Cardiac septum (tissue), 1 donor: ENCODE results near the gene RPL19. TPM values are rescaled to one million over a fixed set of nuclear protein-coding genes. Genes with fewer than 3 reads are reported as not detected.
"Not testable (repeated sequence)": the region's sequence is repeated elsewhere in the genome, so short reads cannot be mapped to it uniquely, and the experiment has no call there.

Experiments
- DNase-seq: peaks from one replicate; pipeline ENCODE4 v3.0.0-alpha.2; 2020; ENCODE audit warnings: low spot score
- intact Hi-C: fragments of 100-400 bp; cut with DNase I; formaldehyde crosslinking; loops from one replicate; pipeline ENCODE4 v1.14.0; 2022
- long read RNA-seq: library from polyadenylated mRNA; unstranded; transcript quantifications from one replicate; pipeline ENCODE4 v2.0.0, GENCODE V29; 2021
- total RNA-seq: library from RNA; stranded (reverse); fragmentation: NEBNext Ultra II Directional; extraction: Animal tissue kit (Norgen Biotek cat#: 25700); gene quantifications from one replicate; pipeline ENCODE4 v1.2.1, GENCODE V29; 2021
- donor health status: DM: no; HTN: no; CAD: no.

Gene RPL19
- total RNA-seq, result 753 TPM
- long read RNA-seq, transcript RPL19-201 (6 exons, 737 nt), result major isoform, 279 of 299 reads
- long read RNA-seq, partial matches to known transcripts, result 16 of 299 reads
- long read RNA-seq, other reads (novel, unspliced or antisense), result 3 of 299 reads

- DNase-seq, result peak; percentile 88
- intact Hi-C loops, result no loop called here
Measured at GRCh38 chr17:39200070-39200879, at the start of gene RPL19. Gene RPL19, plus strand, starts transcription at chr17:39200283. Its CDS starts 62 bp downstream, at chr17:39200345.

DNA sequence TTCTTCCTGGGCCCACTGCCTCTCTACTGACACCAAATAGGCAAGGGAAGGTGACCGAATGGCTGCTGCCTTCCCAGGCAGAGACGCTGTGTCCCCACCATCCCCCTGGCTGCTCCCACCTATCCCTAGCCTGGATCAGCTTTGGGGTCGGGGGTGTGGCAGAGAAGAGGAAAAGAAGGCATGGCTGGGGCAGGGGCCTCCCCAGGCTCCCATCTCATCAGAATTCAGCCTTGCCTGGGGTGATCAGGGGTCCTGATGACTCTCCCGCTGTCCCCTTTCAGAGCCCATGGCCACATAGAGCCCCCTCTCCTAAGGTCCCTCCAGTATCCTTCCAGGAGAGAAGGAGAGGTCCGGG is 49.3 kb upstream of the RPL19 start:
- DNase-seq, result no peak
- intact Hi-C loops, result loop anchor here (5.0 to 10.0 kb wide), 4 partner anchors 148 to 416 kb away; partner anchors contain the start of genes CISD3 and FBXO47

- intact Hi-C loops, result loop anchor here (5.0 to 10.0 kb wide), 4 partner anchors 149 to 417 kb away; partner anchors contain the start of genes CISD3 and FBXO47
- DNase-seq, result no peak
Measured at GRCh38 chr17:39151150-39151942, 48.7 kb upstream of the RPL19 start, which contains the start of gene PLXDC1. Gene PLXDC1, minus strand, starts transcription at chr17:39151637. Its CDS starts 200 bp downstream, at chr17:39151437.

DNA sequence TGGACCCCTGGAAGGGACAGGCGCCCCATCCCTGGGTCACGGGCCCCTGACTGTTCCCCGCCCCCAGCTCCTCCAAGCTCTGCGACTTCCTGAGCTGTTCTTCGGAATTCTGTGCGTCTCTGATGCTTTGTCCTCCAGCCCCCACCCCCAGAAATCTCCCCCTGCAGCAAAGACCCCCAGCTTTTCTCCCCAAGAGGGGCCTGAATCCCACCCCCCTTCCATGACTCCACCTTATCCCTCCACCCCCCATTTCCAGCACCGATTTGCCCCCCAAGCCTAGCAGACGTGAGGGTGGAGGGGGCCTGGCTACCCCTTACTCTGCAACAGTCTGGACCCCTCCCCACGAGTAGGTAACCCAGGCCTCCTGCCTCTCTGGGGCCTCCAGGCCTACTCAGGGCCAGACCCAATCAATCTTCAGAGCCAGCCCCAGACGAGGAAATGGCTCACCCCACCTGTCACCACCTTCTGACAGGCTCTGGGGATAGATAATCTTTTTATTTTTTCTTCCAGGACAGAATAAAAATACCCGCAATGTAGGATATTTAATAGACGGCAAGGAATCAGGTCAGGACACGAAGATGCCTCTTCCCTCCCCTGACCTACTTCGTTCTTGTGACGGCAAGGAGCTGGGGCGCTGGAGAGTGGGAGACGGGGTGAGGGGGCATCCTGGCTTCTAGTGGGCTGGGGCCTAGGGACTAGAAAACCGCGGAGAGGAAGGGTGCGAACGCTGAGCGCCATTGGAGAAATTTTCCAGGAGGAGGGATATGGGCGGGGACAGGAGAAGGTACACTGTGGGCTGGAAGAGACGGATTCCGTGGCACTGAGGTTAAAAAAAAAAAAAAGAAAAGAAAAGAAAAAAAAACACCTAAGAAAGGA is 47.9 kb upstream of the RPL19 start:
- intact Hi-C loops, result loop anchor here (1.0 to 10.0 kb wide), 6 partner anchors 95 to 417 kb away; partner anchors contain the start of genes CISD3 and FBXO47

DNA sequence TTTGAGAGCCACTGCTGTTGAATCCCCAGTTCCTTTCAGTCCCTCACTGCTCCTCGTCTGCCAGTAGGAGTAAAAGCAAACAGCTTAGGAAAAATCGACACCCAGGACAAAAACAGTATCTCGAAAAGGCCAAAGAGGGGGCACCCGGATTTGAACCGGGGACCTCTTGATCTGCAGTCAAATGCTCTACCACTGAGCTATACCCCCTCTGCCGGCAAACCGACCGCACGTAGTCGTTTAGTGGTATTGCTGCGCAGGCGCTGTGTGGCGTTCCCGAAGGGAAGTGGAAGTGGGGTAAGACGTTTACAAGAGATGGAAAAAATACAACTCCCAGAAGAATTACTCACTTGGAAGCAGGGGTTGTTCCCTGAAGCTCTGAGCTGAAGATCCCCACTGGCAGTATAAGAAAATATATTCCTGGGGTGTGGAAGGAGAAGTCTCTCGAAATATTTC is 46.5 kb upstream of the RPL19 start:
- DNase-seq, result peak; percentile 95
- intact Hi-C loops, result loop anchor here (2.0 to 10.0 kb wide), 5 partner anchors 97 to 419 kb away; partner anchors contain the start of genes CISD3 and FBXO47

More for the DNA sequence above, 47.9 kb upstream of the RPL19 start:
- DNase-seq, result no peak

DNA sequence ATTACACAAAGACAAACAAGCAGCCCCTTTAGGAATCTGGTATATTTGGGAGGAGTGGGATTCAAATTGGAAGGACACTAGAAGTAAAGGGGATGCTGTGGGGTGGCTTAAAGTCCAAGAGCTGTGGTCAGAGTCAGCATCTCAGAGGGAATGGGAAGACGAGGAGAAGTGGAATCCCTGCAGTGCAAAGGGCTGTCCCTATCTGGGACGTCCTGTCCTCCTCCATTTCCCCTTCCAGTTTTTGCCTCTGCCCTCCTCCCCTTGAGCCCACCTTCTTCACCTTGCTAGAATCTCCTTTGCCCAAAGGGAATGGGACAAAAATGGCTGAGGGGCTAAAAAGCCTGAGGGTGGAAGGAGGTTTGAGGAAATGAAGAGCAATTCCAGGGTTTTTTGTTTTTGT is 44.4 kb upstream of the RPL19 start:
- intact Hi-C loops, result loop anchor here (10.0 kb wide), 1 partner anchor 421 kb away; the partner anchor contains the start of gene CISD3
- DNase-seq, result no peak

- no peak for DNase-seq
- intact Hi-C loops, result loop anchor here (10.0 kb wide), 1 partner anchor 422 kb away; the partner anchor contains the start of gene CISD3
Measured at GRCh38 chr17:39156491-39156890, 43.6 kb upstream of the RPL19 start.

GRCh38 chr17:39158623-39159022 is 41.5 kb upstream of the RPL19 start:
- intact Hi-C loops, result loop anchor here (10.0 kb wide), 1 partner anchor 424 kb away; the partner anchor contains the start of gene CISD3
- DNase-seq, result no peak

DNA sequence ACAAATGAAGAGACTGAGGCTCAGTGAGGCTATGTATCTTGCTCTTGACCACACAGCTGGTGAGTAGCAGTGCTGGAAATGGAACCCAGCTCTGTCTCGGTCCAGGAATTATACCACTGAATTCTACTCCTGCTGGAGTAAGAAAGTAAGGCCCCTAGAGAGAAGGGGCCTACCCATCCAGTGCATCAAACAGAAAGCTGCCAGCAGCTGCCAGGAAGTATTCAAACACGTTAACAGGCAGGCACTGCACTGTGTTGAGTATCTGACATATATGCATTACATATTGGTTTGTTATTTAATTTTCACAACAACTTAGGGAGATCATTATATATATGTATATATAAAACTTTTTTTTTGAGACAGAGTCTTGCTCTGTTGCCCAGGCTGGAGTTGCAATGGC is 38.1 kb upstream of the RPL19 start:
- DNase-seq, result no peak
- intact Hi-C loops, result loop anchor here (10.0 kb wide), 1 partner anchor 73 kb away; no protein-coding TSS in a partner anchor

GRCh38 chr17:39164675-39165143 is 35.4 kb upstream of the RPL19 start:
- intact Hi-C loops, result loop anchor here (10.0 kb wide), 1 partner anchor 70 kb away; no protein-coding TSS in a partner anchor
- DNase-seq, result peak; percentile 92

DNA sequence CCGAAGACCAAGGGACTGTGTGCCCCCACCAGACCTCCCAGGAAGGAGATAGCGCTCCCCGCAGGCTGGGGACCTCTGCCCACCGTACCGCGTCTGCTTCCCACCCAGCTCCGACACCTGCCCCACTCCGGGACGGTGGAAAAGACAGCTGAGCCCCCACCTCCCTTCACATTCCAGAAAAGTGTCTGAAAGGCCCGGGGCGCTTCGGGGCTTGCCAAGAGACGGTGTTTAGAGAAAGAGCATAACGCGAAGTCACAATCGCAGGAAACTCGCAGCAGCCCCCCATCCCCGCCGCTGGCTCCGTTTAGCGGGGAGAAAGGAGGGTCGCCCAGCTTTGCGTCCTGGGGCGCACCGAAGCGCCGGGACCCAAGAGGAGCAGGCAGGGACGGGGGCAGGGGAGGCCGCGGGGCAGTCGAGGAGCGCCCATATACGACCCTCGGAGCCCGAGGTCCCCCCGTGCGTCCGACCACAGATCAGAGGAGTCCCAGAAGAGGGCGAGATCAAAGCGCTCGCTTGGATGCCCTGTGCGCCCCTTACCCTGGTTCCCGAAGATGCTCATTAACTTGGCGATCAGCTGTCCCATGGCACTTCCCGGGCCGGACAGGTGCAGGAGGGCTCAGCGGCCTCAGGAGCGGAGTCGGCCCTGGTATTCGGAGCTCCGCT is 34.8 kb upstream of the RPL19 start:
- DNase-seq, result no peak
- intact Hi-C loops, result loop anchor here (10.0 kb wide), 1 partner anchor 69 kb away; no protein-coding TSS in a partner anchor

GRCh38 chr17:39165841-39166349 is 34.2 kb upstream of the RPL19 start, which contains the start of gene ARL5C:
Gene ARL5C, minus strand, starts transcription at chr17:39166161. Its CDS starts 401 bp downstream, at chr17:39165760.
- intact Hi-C loops, result loop anchor here (10.0 kb wide), 1 partner anchor 69 kb away; no protein-coding TSS in a partner anchor
- DNase-seq, result no peak

GRCh38 chr17:39166437-39167335 is 33.4 kb upstream of the RPL19 start:
- intact Hi-C loops, result loop anchor here (10.0 kb wide), 1 partner anchor 68 kb away; no protein-coding TSS in a partner anchor
- DNase-seq, result no peak

- intact Hi-C loops, result loop anchor here (10.0 kb wide), 1 partner anchor 67 kb away; no protein-coding TSS in a partner anchor
- DNase-seq, result no peak
Measured at GRCh38 chr17:39167476-39167875, 32.6 kb upstream of the RPL19 start.

- intact Hi-C loops, result loop anchor here (10.0 kb wide), 1 partner anchor 66 kb away; no protein-coding TSS in a partner anchor
- DNase-seq, result not testable (repeated sequence)
Measured at GRCh38 chr17:39168503-39168902, 31.6 kb upstream of the RPL19 start.

DNA sequence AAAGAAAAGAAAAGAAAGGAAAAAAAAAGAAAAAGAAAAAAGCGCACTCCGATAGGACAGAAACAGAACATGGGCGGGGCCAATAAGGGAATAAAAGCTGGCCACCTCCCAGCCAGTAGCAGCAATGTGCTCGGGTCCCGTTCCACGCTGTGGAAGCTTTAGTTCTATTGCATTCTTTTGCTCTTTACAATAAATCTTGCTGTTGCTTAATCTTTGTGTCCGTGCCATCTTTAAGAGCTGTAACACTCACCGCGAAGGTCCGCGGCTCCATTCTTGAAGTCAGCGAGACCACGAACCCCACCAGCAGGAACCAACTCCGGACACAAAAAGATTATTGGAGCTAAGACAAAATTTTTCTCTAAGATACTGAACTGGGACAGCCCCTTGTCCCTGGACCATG is 31.0 kb upstream of the RPL19 start:
- no peak for DNase-seq
- intact Hi-C loops, result loop anchor here (10.0 kb wide), 1 partner anchor 66 kb away; no protein-coding TSS in a partner anchor
